ENCODE measurements around the gene ITPR2.
"Not testable (repeated sequence)": the region's sequence is repeated elsewhere in the genome, so short reads cannot be mapped to it uniquely, and the experiment has no call there.

Gene ITPR2

GRCh38 chr12:26614011-26614616, 218.9 kb downstream of the ITPR2 start:
- DNase-seq, result no peak

DNA sequence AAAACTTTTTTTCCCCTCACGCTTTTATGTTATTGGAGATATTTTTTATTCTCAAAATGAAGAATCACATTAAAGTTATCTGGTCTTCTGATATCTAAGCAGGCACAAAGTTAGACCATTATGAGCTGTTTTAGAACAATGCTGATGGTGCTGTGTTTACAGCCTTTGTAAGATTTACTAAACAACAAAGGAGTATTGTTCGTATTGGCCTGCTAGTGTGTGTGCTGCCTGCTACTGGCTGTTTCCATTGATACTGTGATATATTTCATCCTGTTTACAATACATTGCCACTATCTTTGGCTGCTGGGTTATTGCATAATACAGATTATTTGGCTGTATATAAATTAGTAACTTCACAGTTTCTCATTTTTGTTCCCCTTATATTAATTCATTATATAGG, 220.8 kb downstream of the ITPR2 start:
- no peak for DNase-seq

DNA sequence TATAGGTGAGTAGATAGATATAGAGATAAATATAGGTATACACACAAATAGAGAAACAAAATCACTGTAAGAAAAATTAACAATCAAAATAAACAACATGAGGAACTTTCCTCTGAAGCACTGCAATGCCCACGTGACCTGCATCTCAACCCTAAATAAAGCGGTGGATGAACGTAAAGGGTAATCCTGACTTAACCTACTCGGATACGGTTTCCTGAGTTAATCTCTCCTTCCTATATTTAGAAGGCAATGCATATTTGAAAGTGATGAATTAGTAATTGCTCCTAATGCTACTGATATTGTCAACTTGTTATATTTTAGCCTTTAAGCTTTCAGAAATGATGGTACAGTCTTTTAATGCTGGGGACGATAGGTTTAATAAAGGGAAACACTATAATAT, 221.4 kb downstream of the ITPR2 start:
- no peak for DNase-seq

GRCh38 chr12:26610774-26611173, 222.2 kb downstream of the ITPR2 start:
- no peak for DNase-seq

GRCh38 chr12:26609986-26610385, 223.0 kb downstream of the ITPR2 start:
- no peak for DNase-seq

GRCh38 chr12:26608706-26609105, 224.3 kb downstream of the ITPR2 start:
- no peak for DNase-seq

DNA sequence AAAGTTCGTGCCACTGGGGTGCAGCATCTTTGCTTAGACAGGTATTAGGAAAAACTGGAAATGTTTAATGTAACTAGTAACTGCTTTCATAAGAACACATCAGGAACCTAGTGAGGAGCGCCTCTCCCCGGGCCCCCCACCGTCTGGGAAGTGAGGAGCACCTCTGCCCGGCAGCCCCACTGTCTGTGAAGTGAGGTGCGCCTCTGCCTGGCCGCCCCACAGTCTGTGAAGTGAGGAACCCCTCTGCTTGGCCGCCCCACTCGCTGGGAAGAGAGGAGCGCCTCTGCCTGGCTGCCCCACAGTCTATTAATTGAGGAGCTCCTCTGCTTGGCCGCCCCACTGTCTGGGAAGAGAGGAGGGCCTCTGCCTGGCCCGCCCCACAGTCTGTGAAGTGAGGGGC, 224.7 kb downstream of the ITPR2 start:
- DNase-seq, result no peak

DNA sequence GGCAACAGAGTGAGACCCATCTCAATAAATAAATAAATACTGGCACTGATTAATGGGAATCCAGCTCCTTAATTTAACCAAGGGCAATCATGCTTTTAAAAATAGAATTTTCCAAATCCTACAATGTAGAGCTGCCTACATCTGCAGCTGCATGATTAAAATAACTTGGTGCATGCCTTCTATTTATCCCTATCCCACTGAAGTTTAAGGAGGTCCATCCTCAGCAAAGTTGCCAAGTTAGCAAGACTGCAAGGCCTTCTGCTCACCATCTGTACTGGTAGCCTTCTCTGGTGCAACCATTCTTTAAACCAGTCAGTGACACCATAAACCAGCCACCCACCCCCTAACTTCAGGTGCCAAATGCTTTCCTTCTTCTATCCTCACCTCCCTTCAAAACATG, 226.1 kb downstream of the ITPR2 start:
- DNase-seq, result no peak

DNA sequence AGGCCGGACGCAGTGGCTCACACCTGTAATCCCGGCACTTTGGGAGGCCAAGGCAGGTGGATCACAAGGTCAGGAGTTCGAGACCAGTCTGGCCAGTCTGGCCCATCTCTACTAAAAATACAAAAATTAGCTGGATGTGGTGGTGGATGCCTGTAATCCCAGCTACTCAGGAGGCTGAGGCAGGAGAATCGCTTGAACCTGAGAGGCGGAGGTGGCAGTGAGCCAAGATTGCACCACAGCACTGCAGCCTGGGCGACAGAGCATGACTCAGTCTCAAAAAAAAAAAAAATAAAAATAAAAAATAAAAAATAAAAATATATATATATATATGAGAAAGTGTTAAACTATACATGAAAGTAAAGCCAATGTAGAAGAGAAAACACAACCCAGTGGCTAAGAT, 228.2 kb downstream of the ITPR2 start:
- not testable (repeated sequence) for DNase-seq

DNA sequence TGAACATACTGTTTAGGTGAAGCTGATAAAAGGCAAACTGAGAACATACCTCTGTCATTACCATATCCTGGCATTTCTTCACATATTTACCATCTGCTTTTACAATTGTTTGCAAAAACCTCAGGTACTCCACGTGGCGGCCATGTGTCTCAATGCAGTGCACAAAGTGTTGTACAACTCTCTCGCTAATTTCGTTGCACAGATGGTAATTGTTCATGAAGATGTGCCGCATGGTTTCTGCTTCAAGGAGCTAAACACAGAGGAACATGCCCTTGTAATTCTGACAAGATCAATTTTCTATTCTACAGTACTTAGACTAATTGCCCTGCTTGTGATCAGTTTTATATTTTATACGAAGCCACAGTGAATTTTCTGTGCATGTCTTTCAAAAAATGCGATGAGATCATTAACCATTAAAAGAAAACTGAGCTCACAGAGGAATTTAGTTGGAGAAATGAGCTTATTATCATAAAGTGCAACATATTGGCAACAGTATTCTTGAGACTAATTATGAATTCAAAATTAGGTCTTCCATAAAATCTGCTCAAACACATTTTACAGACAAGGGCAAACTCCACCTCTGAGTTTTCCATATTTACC, 233.8 kb downstream of the ITPR2 start:
- DNase-seq, result peak; percentile 39 to 54

DNA sequence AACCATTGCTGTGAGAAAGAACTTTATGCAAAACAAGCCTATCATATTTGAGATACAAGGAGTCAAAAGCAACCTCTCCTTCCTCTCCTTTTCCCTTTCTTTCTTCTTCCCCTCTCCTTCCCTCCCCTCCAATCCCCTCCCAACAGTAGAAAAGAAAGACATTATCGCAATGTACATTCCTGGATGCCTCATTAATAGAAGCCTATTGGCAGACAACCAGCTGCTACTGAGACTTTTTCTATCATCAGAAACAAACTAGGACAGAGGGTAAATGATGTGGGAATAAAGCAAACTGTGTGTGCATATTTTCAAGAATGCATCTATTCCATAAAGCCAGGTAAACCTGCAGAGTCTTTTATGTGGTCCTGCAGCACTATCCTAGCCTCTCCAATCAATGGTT, 237.2 kb downstream of the ITPR2 start:
- no peak for DNase-seq

DNA sequence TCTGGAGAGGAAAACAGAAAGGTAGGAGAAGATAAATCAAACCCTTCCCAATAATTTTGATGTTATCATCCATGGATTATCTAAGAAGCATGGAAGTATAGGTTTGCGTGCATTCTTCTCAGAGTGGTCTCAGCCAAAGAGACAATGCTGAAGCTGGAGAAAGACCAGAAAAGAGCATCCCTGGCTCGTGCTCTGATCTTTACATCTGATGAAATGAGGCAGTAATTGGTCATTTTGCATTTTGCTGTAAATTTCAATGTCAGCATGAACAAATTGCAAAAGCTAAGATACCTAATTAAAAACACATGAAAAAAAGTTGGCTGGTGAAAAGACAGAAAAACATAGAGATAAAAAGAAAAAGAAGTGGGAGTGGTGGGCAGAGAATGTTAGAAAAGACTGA, 252.4 kb downstream of the ITPR2 start:
- DNase-seq, result no peak

GRCh38 chr12:26576266-26576665, 256.7 kb downstream of the ITPR2 start:
- no peak for DNase-seq

GRCh38 chr12:26573225-26573909, 259.6 kb downstream of the ITPR2 start:
- no peak for DNase-seq

- no peak for DNase-seq
Observed at GRCh38 chr12:26572137-26572536, 260.9 kb downstream of the ITPR2 start.

DNA sequence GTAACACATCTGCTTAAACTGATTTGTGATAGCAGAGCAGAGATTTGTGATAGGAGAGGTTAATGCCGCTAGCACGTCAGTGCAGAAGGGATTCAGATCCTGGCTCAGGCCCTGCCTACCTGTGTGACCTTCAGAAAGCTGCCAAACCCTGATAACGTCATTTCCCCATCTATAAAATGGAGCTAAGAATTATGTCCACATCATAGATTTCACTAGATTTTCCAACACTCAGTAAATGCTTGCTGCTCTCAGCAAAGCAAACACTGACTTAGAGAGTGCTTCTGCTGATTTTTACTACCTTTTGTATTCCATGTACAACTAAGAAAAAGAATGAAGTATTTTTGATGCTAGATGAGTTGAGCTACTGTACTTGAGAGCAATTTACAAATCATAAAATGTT, 261.4 kb downstream of the ITPR2 start:
- no peak for DNase-seq

GRCh38 chr12:26567126-26567525, 265.9 kb downstream of the ITPR2 start:
- DNase-seq, result no peak

GRCh38 chr12:26566675-26567074, 266.3 kb downstream of the ITPR2 start:
- no peak for DNase-seq

GRCh38 chr12:26566186-26566585, 266.8 kb downstream of the ITPR2 start:
- DNase-seq, result no peak

- no peak for DNase-seq
Observed at GRCh38 chr12:26564391-26564790, 268.6 kb downstream of the ITPR2 start.

GRCh38 chr12:26563552-26563951, 269.4 kb downstream of the ITPR2 start:
- DNase-seq, result no peak

GRCh38 chr12:26557326-26557725, 275.7 kb downstream of the ITPR2 start:
- no peak for DNase-seq

GRCh38 chr12:26556916-26557315, 276.1 kb downstream of the ITPR2 start:
- no peak for DNase-seq

GRCh38 chr12:26555139-26555538, 277.9 kb downstream of the ITPR2 start:
- DNase-seq, result no peak

- DNase-seq, result no peak
Observed at GRCh38 chr12:26554332-26554731, 278.7 kb downstream of the ITPR2 start.
